ENCODE data around the gene B3GALT5. TPM values are rescaled to one million over a fixed set of nuclear protein-coding genes. Genes with fewer than 3 reads are reported as not detected.

Gene B3GALT5
- total RNA-seq, 2 donors from 2014 or later = not detected

DNA sequence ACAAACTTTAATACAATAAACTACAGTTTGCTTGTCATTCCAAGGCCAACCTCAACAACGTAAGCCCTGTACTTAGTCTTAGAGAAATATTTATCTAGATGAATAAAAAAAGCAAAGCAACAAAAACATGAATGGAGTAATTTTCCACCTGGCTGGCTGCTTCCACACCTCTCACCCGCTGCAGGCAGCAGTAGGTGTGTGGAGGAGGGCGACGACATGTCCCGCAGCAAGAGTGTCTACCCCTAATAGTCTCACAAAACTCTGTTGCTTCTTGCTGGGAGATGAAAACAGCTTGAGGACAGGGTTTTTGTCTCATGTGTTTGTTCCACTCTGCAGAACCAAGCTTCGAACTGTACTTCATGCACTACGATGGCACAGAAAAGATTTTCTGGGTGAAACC is 83.5 kb downstream of the B3GALT5 start:
- no peak for TF ChIP-seq CTCF (IDR thresholded peaks at IDR 0.05)

DNA sequence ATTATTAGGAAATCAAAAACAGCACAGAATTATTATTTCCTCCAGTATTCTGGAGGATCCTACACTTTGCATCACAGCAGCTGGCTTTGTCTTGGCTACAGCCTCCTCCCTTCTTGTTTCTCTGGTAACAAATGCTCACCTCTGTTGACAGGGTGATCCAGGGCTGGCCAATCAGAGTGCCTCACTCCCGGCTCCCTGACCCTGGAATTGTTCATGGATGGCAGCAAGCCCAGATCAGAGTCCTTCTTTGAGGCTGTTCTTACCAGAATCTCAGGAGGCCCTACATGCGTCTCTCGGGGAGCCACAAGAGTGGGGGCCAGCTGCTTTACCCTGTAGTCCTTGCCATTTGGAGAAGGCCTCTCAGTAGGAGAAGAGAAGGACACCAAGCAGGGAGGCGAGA is 83.9 kb downstream of the B3GALT5 start:
- no peak overlapping the region for H3K27ac ChIP-seq
- no peaks in the 10 kb centered on the region for H3K36me3 ChIP-seq
- no peak for DNase-seq (ENCODE audit: low spot score)
- no peaks in the 10 kb centered on the region for H3K9me3 ChIP-seq
- no peak for TF ChIP-seq CTCF (IDR thresholded peaks at IDR 0.05)
- H3K4me3 ChIP-seq = no peak overlapping the region
- no peaks in the 10 kb centered on the region for H3K4me1 ChIP-seq
- H3K27me3 ChIP-seq = no peaks in the 10 kb centered on the region

More for the DNA sequence above, 83.5 kb downstream of the B3GALT5 start:
- Histone ChIP-seq H3K36me3 (no peaks in the 10 kb centered on the region), H3K4me3 (no peak overlapping the region), H3K4me1 (no peaks in the 10 kb centered on the region), H3K27me3 (no peaks in the 10 kb centered on the region), H3K9me3 (no peaks in the 10 kb centered on the region), H3K27ac (no peak overlapping the region)
- DNase-seq (ENCODE audit: low spot score) = no peak

DNA sequence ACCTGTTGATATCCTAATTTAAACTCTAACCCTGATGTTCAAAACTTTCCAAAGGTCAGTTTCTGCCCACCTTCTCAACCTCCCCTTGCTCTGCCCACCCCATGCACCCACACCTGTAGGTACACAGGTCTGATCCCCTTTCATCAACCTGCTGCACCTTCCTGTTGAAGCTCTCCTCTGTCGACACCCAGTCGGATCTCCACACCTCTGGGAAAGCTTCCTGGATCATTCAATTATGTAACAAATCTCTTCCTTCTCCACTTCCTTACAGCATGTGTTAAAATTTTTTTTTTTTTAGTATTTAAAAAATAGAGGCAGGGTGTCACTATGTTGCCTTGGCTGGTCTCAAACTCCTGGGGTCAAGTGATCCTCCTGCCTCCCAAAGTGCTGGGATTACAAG is 87.6 kb downstream of the B3GALT5 start:
- H3K4me3 ChIP-seq = no peak overlapping the region
- TF ChIP-seq CTCF (IDR thresholded peaks at IDR 0.05) = no peak
- H3K27me3 ChIP-seq = no peaks in the 10 kb centered on the region
- H3K27ac ChIP-seq = no peak overlapping the region
- H3K4me1 ChIP-seq = no peaks in the 10 kb centered on the region
- peaks cover 0 to 9% of the 10 kb centered on the region in 2 donors for H3K9me3 ChIP-seq
- no peak for DNase-seq (ENCODE audit: low spot score)
- no peaks in the 10 kb centered on the region for H3K36me3 ChIP-seq

DNA sequence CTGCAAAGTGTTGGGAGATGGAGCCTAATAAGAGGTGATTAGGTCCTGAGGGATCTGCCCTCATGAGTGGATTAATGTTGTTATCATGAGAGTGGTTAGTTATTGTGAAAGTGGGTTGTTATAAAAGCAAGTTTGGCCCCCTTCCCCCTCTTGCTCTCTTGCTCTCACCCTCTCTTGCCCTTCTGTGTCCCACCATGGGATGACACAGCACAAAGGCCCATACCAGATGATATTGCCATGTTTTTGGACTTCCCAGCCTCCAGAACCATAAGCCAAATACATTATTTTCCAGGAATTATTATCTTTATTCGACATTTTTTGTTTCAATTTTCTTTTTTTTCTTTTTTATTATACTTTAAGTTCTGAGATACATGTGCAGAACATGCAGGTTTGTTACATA is 90.8 kb downstream of the B3GALT5 start:
- DNase-seq (ENCODE audit: low spot score) = no peak
- H3K36me3 ChIP-seq = no peaks in the 10 kb centered on the region
- no peak for TF ChIP-seq CTCF (IDR thresholded peaks at IDR 0.05)
- H3K4me3 ChIP-seq = no peak overlapping the region
- H3K27ac ChIP-seq = no peak overlapping the region
- peaks cover 0 to 9% of the 10 kb centered on the region in 2 donors for H3K9me3 ChIP-seq
- no peaks in the 10 kb centered on the region for H3K4me1 ChIP-seq
- H3K27me3 ChIP-seq = no peaks in the 10 kb centered on the region

GRCh38 chr21:39705849-39706248 is 93.1 kb downstream of the B3GALT5 start:
- peaks cover 0 to 9% of the 10 kb centered on the region in 2 donors for H3K9me3 ChIP-seq
- H3K4me1 ChIP-seq = no peaks in the 10 kb centered on the region
- no peak for DNase-seq (ENCODE audit: low spot score)
- H3K36me3 ChIP-seq = no peaks in the 10 kb centered on the region
- H3K27me3 ChIP-seq = no peaks in the 10 kb centered on the region
- H3K27ac ChIP-seq = no peak overlapping the region
- no peak overlapping the region for H3K4me3 ChIP-seq
- TF ChIP-seq CTCF (IDR thresholded peaks at IDR 0.05) = no peak

DNA sequence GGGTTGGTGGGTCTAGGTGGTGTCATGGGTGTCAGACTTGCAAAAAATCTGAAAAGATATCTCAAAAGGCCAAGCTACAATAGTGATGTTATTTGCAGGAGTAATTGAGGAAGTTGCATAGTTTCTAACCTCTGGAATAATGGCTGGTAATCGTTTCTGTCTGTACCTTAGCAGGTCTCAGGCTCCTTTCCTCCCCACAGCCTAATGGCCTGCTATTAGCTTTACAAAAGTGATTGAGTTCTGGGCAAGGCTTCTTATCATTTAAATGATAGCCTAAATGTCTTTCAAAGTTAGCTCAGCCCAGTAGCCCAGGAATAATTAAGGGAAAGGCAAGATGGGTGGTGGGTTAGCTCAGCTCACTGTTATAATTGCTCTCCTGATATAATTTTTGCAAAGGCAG is 94.6 kb downstream of the B3GALT5 start:
- peaks cover 0 to 9% of the 10 kb centered on the region in 2 donors for H3K9me3 ChIP-seq
- TF ChIP-seq CTCF (IDR thresholded peaks at IDR 0.05) = no peak
- no peaks in the 10 kb centered on the region for H3K27me3 ChIP-seq
- no peak overlapping the region for H3K4me3 ChIP-seq
- DNase-seq (ENCODE audit: low spot score) = no peak
- H3K27ac ChIP-seq = no peak overlapping the region
- no peaks in the 10 kb centered on the region for H3K36me3 ChIP-seq
- H3K4me1 ChIP-seq = no peaks in the 10 kb centered on the region

Data from right atrium auricular region (tissue), 2 donors.